HPDE6-E6E7 (cell line): Measurements from ENCODE around the gene NUDT16L1.

Source experiments
- DNase-seq: peaks from one replicate; pipeline ENCODE4 v3.0.0; 2011; ENCODE audit warnings: missing footprints; ENCODE audit errors: extremely low spot score

NUDT16L1 gene

DNA sequence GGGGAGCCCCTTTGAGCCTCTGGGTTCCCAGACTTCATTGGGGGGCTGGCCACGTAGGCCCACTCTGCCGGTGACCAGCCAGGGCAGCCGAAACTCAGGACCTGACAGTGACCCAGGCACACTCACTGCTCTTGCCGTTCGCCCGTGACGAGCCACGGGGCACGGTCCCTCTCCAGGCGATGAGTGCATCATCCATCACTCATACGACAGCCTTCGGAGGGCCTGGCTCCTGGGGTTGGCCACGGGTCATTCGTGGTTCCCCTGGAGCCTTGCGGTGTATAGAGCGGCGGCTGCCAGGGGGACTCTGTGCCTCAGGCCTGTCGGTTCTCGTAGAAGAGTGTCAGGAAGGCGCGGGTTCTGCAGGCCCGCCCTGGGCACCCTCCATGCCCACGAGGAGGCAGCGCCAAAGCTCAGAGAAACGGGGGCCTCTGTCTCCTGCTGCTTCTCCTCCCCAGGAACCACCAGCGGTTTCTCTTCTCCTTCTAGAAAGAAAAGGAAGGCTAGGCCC is 11.2 kb upstream of the NUDT16L1 start:
- no peak for DNase-seq

DNA sequence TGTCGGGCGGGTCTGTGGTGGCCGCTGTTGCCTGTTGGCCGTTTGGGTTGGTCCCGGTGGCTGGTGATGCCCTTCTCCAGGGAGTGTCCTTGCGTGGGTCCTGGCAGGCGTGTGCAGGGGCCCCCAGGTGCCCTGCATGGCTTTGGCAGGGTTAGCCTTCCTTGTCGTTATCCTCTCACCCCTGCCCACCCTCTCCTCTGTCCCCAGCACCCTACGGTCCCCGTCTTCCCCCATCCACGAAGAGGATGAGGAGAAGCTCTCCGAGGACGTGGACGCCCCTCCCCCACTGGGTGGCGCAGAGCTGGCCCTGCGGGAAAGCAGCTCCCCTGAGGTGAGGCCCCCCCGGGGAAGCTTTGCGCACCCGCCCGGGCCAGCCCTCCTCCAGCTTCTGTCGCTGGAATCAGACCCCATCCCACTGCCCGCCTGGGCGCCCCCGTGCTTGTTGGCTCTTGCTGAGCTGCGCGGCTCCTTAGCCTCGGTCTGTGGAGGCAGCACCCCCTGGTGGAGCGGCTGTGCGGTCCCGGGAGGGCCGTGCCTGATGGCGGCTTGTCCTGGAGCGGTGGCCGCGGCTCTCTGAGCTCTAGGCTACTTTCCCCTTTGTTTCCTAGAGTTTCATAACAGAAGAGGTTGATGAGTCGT is 10.6 kb upstream of the NUDT16L1 start:
- DNase-seq: no peak

DNA sequence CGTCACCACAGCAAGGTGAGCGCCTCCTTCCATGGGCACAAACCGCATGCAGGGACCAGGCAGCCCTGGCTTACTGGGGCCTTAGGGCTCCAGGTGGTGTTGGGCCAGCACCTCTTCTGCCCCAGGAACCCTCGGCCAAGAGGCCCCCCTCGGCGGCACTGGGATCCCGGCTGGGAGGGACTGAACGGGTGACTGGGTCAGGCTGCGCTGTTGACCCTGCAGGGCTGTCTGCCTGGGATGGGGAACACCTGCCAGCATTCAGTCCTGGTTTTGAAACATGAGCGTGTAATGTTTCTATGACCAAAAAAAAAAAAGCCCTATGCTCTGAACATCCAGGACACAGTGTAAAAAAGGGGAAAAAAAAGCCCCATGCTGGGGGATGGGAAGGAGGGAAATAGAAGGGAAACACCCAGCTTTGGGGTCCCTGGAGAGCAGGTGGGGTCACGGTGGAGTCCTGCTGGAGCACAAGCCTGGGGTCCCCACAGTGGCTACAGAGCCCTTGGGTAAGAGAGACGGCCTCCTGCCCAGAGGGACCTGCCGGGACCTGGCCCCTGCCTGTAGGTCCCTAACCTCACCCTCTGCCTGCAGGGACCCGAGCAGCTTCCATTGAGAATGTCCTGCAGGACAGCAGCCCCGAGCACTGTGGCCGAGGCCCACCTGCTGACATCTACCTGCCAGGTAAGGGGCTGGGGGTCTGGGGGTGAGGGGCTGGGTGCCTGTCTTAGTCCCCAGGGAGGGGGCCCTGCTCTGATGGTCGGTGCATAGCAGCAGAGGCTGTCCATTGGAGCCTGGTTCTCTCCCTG is 9.9 kb upstream of the NUDT16L1 start:
- DNase-seq: no peak

DNA sequence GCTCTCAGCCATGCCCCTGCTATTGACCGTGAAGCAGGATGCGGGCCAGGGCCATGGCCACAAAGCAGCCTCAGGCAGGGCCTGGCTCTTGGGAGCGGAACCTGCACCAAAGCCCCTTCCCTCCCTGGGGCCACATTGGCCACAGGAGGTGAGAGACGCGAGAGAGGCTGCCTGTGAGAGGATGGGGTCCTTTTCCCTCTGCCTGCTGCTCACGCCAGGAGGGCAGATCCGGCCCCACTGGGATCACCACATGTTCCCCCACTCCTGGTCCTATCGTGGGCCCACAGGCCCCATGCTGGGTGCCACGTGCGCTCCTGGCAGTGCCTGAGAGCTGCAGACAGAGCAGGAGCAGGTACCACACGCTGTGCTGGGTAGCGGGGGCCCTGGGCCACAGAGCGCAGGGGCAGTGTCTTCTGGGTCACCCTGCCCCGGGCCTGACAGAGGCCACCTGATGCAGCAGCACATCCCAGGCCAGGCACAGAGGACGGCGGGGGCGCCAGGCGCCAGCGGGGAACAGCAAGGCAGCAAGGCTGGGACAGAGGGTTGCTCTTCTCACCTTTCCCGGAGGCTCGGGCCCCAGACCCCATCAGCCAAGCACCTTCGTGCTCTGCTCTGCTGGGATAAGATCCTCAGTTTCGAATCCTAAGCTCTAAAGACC is 9.2 kb upstream of the NUDT16L1 start:
- DNase-seq: no peak

DNA sequence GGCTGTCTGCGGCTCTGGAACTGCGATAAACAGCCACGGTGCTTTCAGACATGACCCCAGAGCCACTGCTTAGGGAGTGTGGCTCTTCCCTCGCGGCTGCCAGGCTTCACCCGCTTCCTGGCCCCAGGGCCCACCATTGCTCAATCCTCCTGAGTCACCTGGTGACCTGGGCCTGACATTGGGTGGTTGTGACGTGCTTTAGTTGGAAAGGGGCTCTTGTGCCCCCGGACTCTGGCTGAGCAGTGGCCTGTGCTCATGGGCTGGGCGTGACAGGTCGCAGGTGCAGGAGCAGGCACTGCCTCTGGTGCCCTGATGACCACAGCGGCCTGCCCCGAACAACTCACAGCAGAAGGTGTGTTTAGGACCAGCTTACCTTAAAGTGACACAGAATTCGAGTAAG is 8.6 kb upstream of the NUDT16L1 start:
- no peak for DNase-seq

DNA sequence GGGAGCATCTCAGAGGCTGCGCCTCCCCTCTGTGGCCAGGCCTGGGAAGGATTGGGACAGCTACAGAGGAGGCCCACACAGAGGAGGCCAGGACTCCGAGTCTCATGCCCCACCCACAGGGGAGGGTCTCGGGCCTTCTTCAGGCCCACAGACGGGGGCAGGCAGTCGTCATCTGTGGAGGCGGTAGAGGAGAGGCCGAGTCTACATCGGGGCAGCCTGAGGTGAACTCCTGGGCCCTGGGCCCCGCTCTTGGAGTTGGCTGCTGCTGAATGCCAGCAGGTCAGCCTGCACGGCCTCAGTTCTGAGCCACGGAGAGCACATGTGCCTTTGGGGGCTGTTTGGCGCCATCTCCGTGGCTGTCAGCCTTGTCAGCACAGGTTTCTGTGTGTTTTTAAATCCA is 8.1 kb upstream of the NUDT16L1 start:
- DNase-seq: no peak

DNA sequence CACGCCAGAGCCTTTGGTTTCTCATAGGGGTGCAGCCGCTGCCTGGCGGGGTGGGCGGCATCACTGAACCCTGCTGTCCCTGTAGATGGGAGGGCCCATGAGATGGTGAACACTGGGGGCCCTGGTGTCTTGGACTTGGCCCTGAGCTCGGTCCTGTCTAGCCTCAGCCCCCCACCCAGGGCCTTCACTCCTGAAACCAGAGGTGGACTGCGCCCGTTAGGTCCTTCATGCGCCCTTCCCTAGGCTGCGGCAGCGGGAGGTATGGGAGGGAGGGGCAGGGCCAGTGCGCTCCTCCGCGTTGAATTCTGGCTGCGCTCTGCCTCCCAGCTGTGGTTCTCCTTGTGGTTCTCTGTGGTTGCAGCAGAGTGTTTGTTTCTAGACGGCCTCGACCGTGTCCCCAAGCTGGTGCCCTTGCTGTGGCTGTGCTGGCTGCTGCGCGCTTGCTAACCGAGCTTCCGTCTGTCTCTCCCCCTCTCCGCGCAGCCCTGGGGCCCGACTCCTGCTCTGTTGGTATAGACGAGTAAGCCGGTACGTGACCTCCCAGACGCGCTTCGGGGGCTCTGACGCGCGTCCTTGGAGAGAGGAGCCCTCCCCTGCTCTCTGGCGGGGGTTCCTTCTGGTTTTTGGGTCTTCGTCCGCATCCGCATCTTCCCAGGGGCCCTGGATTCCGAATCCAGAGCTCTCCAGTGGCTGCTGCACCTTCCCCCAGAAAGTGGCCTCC is 7.4 kb upstream of the NUDT16L1 start:
- DNase-seq: no peak

DNA sequence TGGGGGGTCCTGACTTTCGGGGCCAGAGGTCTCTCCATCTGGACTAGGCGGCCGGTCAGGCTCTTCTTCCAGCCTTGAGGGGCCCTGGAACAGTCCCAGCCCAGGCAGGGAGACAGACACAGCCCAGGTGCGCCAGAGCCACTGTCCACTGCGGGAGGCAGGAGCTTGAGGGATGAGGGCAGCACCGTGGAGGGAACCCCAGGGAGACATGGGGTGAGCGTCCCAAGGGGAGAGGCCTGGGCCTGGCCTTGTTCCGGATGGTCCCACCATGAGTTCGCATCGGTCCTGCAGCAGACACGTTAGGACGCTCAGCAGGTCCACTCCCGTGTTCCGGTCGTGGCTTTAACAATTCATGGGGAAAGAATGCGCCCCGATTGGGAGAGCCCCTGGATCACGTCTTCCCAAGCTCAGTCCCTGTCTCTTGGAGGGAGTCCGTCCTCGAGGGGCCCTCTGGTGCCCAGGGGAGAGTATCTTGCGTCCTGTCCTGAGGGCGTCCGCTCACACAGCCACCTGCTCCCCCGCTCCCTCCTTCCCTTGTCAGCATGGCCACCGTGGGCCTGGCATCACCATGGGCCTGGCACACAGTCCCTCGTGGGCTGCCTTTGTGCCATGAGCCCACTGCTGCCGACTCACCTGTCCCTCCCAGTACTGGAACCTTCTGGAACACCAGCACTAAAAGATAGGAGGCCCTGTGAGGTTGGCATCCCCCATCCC is 6.7 kb upstream of the NUDT16L1 start:
- DNase-seq: no peak

DNA sequence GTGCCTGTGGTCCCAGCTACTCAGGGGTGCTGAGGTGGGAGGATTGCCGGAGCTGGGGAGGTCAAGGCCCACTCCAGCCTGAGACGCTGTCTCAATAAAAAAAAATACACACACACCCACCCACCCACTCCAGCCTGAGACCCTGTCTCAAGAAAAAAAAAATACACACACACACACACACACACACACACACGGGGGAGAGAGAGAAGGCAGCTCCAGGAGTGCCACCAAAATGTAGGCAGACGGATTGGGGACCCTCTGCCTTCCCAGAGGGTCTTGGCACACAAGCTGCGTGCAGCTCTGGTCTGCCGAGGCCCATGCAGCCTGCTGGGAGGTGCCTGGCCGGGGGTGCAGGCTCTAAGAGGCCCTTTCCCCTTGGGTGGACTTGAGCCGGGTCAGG is 5.9 kb upstream of the NUDT16L1 start:
- no peak for DNase-seq

DNA sequence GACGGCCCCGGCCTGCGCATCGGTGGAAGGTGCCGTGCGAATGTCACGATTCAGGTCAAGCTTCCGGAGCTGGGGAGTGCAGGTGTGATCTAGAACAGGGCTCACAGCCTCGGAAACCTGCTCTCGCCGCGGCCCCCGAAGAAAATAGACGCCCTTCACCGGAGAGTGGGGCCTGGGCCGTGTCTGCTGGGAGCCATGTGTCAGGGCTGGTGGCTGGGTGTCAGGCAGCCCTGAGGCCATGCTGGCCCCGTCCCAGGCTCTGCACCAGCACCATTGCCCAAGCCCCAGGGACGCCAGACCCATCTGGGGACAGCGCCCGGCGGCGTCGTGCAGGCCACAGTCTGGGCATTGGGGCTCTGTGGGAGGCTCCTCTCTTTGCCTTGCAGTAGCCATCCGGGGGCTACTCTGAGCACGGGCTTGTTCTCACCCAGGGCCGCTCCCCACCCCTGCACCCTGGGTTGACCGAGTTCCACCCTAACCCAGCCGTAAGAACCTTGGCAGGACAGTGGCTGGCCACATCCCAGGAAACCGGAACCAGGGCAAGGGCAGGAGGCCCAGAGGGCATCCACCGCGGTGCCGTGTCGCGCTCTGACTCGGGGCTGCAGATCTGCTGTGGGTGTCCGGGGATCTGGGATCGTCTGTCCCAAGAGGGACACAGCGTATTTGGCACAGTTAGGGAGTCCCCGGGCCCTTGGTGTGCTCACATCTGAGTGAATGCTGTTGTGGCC is 5.3 kb upstream of the NUDT16L1 start:
- DNase-seq: no peak

DNA sequence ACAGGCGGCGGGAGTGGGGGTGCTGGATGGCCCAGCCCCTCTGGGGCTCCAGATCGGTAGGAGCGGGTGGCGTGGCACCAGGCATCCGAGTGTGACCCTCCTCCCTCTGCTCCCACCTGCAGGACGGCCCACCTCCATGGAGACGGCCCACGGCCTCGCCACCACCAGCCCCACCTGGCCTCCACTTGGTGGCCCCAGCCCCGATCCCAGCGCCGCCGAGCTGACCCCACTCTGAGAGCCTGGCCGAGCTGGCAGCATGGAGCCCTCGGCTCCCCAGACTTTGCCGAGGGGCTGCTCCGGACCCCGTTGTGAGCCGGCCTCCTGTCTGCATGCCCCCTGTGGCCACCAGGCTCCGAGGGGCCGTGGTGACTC is 4.7 kb upstream of the NUDT16L1 start:
- no peak for DNase-seq

DNA sequence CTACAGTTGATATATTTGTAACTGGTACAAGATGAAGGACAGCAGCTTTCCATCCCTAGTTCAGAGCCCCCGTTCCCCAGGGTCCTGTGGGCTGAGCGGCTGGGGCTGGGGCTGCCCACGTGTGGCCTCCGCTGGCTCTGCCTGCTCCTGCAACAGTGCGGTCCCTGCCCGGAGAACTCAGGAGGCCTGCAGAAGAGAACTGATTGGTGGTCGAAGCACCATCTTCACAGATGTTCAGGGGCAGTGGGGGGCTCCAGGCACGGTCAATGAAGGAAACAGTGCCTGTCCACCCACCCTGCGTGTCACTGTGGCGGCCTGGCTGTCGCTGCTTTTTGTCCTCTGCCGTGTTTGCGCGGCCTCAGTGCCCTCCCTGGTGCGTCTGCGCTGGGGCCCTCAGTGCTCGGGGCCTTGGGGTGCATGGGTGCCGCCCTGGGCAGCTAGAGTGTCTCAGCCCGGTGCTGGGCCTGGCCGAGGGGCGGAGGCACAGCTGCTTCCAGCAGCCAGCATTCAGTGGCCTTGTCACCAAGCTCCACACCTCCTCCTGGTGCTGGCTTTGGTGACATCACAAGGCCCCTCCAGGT is 4.2 kb upstream of the NUDT16L1 start:
- no peak for DNase-seq

DNA sequence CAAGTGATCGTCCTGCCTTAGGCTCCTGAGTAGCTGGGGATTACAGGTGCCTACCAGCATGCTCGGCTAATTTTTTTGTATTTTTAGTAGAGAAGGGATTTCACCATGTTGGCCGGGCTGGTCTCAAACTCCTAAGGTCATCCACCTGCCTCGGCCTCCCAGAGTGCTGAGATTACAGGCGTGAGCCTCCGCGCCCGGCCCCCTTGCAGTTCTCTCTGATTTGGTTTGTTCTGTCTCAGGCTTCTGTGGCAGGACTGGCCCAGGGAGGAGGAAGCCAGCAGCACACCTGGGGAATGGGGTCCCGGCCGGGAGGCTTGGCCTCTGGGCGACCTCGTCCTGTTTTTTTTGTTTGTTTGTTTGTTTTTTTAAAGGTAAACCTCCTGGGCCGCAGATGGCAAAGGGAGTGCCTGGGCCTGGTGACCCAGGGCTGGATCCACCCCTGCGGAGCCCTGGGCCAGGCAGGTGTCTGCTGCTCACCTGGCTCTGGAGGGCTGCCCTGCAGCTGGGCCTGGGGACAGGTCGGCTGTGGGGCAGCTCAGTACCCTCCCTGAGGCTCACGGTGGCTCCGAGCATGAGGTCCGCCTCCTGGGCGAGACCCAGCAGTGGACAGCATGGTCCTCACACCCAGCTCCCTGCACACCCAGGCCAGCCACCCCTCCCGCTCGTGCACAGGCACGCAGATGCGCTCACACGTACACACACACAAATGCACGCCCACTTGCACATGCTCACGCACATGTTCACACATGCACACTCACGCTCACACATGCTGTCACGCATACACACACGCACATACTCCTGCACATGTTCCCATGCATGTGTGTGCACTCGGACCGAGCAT is 3.3 kb upstream of the NUDT16L1 start:
- no peak for DNase-seq

DNA sequence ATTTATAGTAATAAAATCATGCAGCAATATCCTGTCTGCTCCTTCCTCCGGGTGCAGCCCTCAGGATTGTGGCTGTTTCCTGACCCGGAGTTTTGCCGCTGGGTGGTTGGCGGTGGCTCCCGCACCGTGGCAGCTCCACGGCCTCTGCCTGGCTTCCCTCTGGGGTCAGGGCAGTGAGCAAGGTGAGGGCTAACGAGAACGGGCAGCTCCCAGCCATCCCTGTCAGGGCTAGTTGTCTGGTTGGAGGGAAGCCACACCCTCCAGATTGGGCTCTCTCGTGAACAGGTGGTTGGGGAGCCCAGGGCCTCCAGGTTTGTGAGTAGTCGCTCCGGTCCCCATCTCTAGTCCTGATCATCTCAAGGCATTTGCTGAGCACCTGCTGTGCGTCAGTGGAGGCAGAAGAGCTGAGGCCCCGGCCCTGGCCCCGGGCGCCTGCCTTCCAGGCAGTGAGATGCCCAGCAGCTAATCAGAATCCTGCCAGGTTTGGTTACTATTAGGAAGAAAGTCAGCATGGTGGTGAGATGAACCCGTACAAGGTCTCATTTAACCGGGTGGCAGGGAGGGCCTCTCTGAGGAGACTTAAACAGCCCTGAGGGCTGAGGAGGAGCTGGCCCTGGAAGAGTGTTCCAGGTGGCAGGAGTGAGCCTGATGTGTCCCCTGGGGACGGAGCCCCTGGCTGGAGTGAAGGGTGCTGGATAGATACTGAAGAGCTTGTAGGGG is 2.3 kb upstream of the NUDT16L1 start:
- DNase-seq: no peak

DNA sequence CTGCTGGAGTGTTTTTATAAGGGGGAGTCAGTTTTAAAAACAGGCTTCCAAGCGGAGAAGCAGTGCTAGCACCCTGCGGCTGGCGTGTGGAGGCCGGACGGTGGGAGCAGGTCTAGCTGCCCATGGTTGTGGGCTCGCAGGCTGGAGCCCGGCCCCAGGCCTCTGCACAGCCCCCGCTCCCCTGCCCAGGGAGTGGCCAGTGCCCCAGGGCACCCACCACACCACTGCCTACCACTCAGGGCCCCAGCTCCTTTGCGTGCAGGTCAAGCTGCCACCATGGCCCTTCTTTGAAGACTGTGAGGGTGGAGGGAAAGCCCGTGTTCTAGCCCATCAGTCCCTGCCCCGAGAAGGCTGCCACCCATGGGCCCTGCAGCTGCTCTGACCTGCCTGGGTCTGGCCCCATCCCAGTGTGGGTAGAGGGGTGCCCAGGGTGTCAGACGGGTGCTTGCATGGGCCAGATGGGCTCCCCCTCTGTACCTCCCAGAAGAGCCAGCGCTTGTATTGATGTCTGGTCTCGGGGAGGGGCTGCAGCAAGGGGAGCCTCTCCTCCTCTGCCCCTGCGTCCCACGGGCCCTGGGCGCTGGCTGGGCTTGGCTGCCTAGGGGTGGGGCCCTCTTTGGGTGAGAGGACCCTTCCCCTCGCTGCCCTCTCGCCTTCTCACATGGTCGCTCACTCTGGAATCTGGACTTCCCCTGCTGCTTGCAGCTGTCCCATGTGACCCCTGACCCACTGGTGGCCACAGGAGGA is 1.5 kb upstream of the NUDT16L1 start:
- no peak for DNase-seq

DNA sequence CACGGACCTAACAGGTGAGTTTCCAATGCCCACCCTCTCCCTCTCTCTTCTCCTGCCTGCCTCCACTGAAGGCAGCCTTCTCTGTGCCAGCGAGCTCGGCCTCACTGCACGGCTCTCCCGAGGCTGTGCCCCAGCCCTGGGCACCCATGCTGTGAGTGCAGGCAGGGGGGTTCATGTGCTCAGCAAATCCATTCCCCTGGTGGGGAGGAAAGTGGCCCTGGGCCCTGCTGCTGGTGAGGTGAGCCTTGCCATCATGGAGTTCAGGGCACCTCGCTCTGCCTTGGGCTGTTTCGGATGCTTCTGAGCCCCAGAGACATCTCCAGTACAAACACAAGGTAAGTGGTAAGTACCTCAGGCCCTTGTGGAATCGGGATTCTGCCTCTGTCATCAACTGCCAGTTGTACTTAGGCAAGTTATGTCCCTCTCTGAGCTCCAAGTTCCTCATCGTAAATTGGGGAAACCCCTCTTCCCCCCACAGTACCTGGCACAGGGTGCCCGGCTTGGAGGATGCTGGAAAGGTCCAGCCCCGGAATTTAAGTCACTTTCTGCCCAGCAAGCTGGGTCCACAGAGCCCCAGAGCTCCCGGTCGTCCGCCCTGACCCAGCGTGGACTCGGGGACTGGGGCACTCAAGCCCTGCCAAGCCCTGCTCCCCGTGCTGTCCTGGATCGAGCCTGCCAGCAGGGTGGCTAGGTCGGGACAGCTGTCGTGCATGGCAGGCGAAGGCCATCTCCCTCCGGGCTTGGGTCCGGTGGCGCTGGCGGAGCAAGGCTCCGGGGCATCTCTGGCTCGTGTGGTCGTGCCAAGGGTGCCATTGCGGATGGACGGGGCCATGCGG is 684 bp upstream of the NUDT16L1 start:
- no peak for DNase-seq

DNA sequence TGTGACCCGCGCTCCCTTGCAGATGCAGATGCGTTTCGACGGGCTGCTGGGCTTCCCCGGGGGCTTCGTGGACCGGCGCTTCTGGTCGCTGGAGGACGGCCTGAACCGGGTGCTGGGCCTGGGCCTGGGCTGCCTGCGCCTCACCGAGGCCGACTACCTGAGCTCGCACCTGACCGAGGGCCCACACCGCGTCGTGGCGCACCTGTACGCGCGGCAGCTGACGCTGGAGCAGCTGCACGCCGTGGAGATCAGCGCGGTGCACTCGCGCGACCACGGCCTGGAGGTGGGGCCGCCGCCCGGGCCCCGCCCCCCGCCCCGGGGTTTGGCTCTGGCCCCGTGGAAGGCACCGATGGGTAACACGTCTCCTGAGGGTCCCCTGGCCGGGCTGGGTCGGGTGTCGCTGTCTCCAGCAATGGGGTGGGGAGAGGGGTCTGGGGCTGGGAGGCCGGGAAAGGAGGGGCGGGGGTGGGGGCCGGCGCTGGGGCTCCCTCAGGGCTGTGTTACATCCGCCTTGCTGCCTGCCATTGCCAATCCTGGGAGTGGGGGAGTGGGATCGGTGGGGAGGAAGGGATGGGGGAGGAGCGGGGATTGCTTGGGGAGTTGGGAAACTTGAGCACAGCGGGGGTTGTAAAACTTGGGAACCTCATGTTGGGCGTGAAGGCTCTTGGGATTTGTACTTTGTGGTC is 737 bp downstream of the NUDT16L1 start:
- DNase-seq: no peak
